Body of pancreas (tissue), 4 donors: ENCODE data around the gene IL4R. TPM values are rescaled to one million over a fixed set of nuclear protein-coding genes. Genes with fewer than 3 reads are reported as not detected.

Experiments
- ATAC-seq: fragments of 150-250 bp; one replicate; pipeline ENCODE4 v1.9.1; 2016
- DNase-seq, 4 donors: peaks; one replicate each; pipeline ENCODE4 v3.0.0-alpha.2; 2019
- H3K27ac ChIP-seq, 4 donors: fragments of 200-600 bp; sonication (generic); 1 replicate in 3 of 4; 2 replicates in 1 of 4; pipeline versions ENCODE4 v1.5.1 to v1.6.1; 2016 to 2019; ENCODE audit warnings: mild to moderate bottlenecking in 1 of 4, mixed read lengths in 1 of 4, moderate library complexity in 1 of 4
- H3K27me3 ChIP-seq, 2 donors: fragments of 200-600 bp; sonication (generic); one replicate each; pipeline ENCODE4 v1.6.0; 2016; ENCODE audit warnings: mild to moderate bottlenecking in 1 of 2
- H3K36me3 ChIP-seq, 2 donors: fragments of 200-600 bp; sonication (generic); replicated peaks in 1 of 2; 2 replicates each; pipeline ENCODE4 v1.5.1; 2016; ENCODE audit warnings: low read depth in 2 of 2; ENCODE audit not compliant: insufficient read depth in 1 of 2
- H3K4me1 ChIP-seq: fragments of 200-600 bp; sonication (generic); one replicate; pipeline ENCODE4 v1.6.0; 2016
- H3K4me3 ChIP-seq, 2 donors: fragments of 200-600 bp; sonication (generic); 1 replicate in 1 of 2; 2 replicates in 1 of 2; pipeline ENCODE4 v1.5.1; 2016 to 2019
- H3K9me3 ChIP-seq, 3 donors: fragments of 200-600 bp; sonication (generic); 1 replicate in 2 of 3; 2 replicates in 1 of 3; pipeline ENCODE4 v1.5.1; 2016
- POLR2A ChIP-seq, 3 donors: fragments of 450-650 bp; IDR thresholded peaks; one replicate each; pipeline ENCODE4 v1.6.1; 2016; ENCODE audit warnings: antibody characterized with exemption in 3 of 3, mild to moderate bottlenecking in 2 of 3
- WGBS, 2 donors: methylation state at CpG; one replicate each; pipeline ENCODE4 v1.1.5; 2017; 5-methylcytosine and 5-hydroxymethylcytosine counted together
- intact Hi-C: fragments of 100-400 bp; cut with DNase I; formaldehyde crosslinking; loops from one replicate; pipeline ENCODE4 v1.15.1; 2023
- total RNA-seq, 2 donors: library from RNA; depleted of rRNA; stranded (reverse); fragments of >200 nt; gene quantifications; one replicate each; pipeline ENCODE4 v1.1.0, GENCODE V29; 2016
- TF ChIP-seq, protein P1 (sequence below), 7 experiments: fragments of 450-650 bp in 4 of 7; fragments of 200-600 bp in 3 of 7; sonication (generic) in 3 of 7; IDR thresholded peaks; one replicate each; pipeline ENCODE4 v1.5.1; 2016 to 2019; ENCODE audit warnings: antibody characterized with exemption in 7 of 7

IL4R gene
- total RNA-seq, 2 donors from 2014 or later, result 29.7 to 236 TPM

DNA sequence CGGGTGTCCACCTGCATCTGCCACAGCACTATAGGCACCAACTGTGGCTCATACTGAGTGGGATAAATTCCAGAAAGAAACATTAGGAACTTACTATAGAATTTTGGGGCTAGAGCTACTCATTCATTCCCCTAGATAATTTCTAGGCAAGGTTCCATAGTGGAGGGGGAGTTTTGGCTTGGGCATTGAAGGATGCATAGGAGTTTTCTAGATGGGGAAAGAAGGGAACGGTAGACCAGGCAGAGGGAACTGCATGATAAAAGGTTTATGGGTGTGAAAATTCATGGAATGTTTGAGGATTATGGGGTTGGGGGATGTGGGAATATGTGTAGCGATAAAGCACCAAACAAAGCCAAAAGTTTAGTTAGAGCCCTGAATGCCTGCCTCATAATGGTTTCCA is 35.5 kb downstream of the IL4R start:
- Histone ChIP-seq H3K4me3 (no peak overlapping the region), H3K4me1 (no peaks in the 10 kb centered on the region), H3K9me3 (no peaks in the 10 kb centered on the region), H3K27me3 (no peaks in the 10 kb centered on the region), H3K27ac (no peak overlapping the region), H3K36me3 (peaks cover 2 to 34% of the 10 kb centered on the region in 2 donors)
- DNase-seq, result no peak
- WGBS, 2 donors, result 92 to 95% methylated on average over 3 of the region's 3 CpGs
- no peak for ATAC-seq
- TF ChIP-seq, protein P1, sequence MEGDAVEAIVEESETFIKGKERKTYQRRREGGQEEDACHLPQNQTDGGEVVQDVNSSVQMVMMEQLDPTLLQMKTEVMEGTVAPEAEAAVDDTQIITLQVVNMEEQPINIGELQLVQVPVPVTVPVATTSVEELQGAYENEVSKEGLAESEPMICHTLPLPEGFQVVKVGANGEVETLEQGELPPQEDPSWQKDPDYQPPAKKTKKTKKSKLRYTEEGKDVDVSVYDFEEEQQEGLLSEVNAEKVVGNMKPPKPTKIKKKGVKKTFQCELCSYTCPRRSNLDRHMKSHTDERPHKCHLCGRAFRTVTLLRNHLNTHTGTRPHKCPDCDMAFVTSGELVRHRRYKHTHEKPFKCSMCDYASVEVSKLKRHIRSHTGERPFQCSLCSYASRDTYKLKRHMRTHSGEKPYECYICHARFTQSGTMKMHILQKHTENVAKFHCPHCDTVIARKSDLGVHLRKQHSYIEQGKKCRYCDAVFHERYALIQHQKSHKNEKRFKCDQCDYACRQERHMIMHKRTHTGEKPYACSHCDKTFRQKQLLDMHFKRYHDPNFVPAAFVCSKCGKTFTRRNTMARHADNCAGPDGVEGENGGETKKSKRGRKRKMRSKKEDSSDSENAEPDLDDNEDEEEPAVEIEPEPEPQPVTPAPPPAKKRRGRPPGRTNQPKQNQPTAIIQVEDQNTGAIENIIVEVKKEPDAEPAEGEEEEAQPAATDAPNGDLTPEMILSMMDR (IDR thresholded peaks at IDR 0.05), result no peak
- no peak for TF ChIP-seq POLR2A (IDR thresholded peaks at IDR 0.05)
- intact Hi-C loops, result no loop called here

GRCh38 chr16:27350006-27350405 is 36.2 kb downstream of the IL4R start:
- Histone ChIP-seq H3K27ac (no peak overlapping the region), H3K9me3 (no peaks in the 10 kb centered on the region), H3K4me3 (no peak overlapping the region), H3K27me3 (no peaks in the 10 kb centered on the region), H3K4me1 (no peaks in the 10 kb centered on the region), H3K36me3 (peaks cover 4 to 31% of the 10 kb centered on the region in 2 donors)
- no peak for ATAC-seq
- intact Hi-C loops, result no loop called here
- TF ChIP-seq, protein P1 (IDR thresholded peaks at IDR 0.05), result no peak
- no peak for TF ChIP-seq POLR2A (IDR thresholded peaks at IDR 0.05)
- no peak for DNase-seq
- 86 to 90% methylated on average over 3 of the region's 3 CpGs for WGBS, 2 donors

- Histone ChIP-seq H3K4me3 (no peak overlapping the region), H3K27ac (no peak overlapping the region), H3K4me1 (no peaks in the 10 kb centered on the region), H3K27me3 (no peaks in the 10 kb centered on the region), H3K36me3 (peaks cover 4 to 25% of the 10 kb centered on the region in 2 donors), H3K9me3 (no peaks in the 10 kb centered on the region)
- TF ChIP-seq, protein P1 (IDR thresholded peaks at IDR 0.05), result no peak
- TF ChIP-seq POLR2A (IDR thresholded peaks at IDR 0.05), result no peak
- intact Hi-C loops, result no loop called here
- ATAC-seq, result no peak
- 79 to 87% methylated on average over 6 of the region's 6 CpGs for WGBS, 2 donors
- DNase-seq, result no peak
Observed at GRCh38 chr16:27351989-27352388, 38.2 kb downstream of the IL4R start.

DNA sequence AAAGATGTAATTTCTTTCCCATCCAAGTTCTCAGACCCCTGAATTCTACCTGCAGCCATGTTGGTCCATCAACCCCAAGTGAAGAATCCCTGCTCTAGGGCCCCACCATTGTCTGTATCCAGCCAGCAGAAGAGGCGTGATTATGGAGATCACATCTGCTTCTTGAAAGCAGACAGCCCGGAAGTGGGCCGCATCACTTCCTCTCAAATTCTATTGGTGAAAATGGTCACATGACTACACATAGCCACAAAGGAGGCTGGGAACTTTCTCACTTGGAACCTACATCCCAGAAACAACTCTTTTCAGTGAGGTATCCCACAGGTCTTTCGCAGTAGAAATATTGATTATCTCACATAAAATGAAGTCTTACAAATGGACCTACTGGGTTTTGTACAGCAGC is 40.1 kb downstream of the IL4R start:
- TF ChIP-seq, protein P1 (IDR thresholded peaks at IDR 0.05), result no peak
- no peak for TF ChIP-seq POLR2A (IDR thresholded peaks at IDR 0.05)
- Histone ChIP-seq H3K4me1 (no peaks in the 10 kb centered on the region), H3K27ac (no peak overlapping the region), H3K36me3 (peaks cover 4 to 24% of the 10 kb centered on the region in 2 donors), H3K9me3 (no peaks in the 10 kb centered on the region), H3K4me3 (no peak overlapping the region), H3K27me3 (no peaks in the 10 kb centered on the region)
- WGBS, 2 donors, result 95 to 96% methylated on average over 4 of the region's 4 CpGs
- ATAC-seq (no peak), DNase-seq (no peak)
- intact Hi-C loops, result no loop called here

DNA sequence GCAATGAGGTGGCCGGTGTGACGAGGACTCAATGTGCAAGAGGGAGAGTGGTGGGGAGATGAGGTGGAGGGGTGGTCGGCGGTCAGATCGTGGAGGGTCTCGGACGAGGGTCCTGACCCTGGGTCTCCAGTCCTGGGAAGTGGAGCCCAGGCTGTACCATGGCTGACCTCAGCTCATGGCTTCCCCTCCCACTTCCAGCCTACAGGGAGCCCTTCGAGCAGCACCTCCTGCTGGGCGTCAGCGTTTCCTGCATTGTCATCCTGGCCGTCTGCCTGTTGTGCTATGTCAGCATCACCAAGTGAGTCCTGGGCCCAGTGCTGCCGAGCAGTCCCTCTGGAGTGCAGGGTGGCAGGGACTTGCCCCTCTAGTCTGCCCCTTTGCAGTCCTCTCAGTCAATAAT is 41.8 kb downstream of the IL4R start:
- no peak for TF ChIP-seq POLR2A (IDR thresholded peaks at IDR 0.05)
- TF ChIP-seq, protein P1 (IDR thresholded peaks at IDR 0.05), result peak in 2 of 7 experiments; percentile 7 to 33
- H3K4me3 ChIP-seq, result no peak overlapping the region
- WGBS, 2 donors, result 84 to 85% methylated on average over 11 to 12 of the region's 12 CpGs
- intact Hi-C loops, result no loop called here
- H3K36me3 ChIP-seq, result peaks cover 4 to 24% of the 10 kb centered on the region in 2 donors
- peaks cover 0 to 4% (median 0%) of the 10 kb centered on the region in 3 donors for H3K9me3 ChIP-seq
- ATAC-seq (peak; percentile 38), DNase-seq (peak; percentile 23 to 43 (median 34))
- H3K4me1 ChIP-seq, result no peaks in the 10 kb centered on the region
- H3K27me3 ChIP-seq, result no peaks in the 10 kb centered on the region
- H3K27ac ChIP-seq, result no peak overlapping the region
